DMS53 (cell line): Measurements from ENCODE around the gene TSEN2.
A peak's percentile ranks its signal among the peaks of the same experiment; 100 is the strongest.
"Not testable (repeated sequence)": the region's sequence is repeated elsewhere in the genome, so short reads cannot be mapped to it uniquely, and the experiment has no call there.

Experiments
- DNase-seq: peaks from one replicate; lab custom pipeline; 2025; lab: John Stamatoyannopoulos, UW

The TSEN2 gene

DNA sequence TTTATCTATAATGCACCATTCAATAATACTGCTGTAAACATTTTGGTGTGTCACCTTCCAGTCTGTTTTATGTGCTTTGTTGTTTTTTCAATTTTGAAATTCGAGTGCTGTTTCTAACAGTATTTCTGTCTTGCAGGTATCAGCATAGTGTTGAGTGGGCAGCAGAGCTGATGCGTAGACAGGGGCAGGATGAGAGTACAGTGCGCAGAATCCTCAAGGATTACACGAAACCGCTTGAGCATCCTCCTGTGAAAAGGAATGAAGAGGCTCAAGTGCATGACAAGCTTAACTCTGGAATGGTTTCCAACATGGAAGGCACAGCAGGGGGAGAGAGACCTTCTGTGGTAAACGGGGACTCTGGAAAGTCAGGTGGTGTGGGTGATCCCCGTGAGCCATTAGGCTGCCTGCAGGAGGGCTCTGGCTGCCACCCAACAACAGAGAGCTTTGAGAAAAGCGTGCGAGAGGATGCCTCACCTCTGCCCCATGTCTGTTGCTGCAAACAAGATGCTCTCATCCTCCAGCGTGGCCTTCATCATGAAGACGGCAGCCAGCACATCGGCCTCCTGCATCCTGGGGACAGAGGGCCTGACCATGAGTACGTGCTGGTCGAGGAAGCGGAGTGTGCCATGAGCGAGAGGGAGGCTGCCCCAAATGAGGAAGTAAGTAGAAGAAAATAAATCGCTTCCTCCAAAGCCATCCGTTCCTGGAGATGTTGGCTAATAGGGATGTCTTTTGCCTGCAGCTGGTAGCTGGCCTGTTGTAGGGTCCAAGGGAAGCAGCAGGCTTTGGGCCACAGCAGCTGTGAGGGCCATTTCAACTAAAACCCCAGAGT lies 19.1 kb downstream of the TSEN2 start:
- DNase-seq, result no peak

GRCh38 chr3:12506201-12506709 lies 22.0 kb downstream of the TSEN2 start:
- no peak for DNase-seq

GRCh38 chr3:12507591-12508281 lies 23.5 kb downstream of the TSEN2 start:
- DNase-seq, result no peak

DNA sequence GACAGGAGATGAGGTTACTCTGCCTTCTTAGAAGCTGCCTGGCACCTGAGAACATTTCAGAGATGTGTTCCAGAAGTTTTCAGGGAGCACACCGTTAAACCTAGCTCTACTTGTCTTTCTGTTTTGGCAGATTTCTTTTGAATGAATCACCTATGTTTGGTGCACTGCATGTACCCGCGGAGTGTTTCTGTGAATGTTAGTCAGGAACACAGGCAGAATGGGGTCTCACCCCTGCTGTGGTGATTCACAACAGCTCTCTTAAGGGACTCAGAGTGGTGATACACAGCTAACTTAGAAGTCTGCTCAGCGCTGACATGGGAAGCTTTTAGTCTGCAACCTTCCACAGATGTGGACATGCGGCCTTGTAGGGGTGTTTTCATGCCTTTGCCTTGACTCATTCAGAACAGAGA lies 24.0 kb downstream of the TSEN2 start:
- no peak for DNase-seq

GRCh38 chr3:12509466-12509865 lies 25.2 kb downstream of the TSEN2 start:
- DNase-seq, result no peak

DNA sequence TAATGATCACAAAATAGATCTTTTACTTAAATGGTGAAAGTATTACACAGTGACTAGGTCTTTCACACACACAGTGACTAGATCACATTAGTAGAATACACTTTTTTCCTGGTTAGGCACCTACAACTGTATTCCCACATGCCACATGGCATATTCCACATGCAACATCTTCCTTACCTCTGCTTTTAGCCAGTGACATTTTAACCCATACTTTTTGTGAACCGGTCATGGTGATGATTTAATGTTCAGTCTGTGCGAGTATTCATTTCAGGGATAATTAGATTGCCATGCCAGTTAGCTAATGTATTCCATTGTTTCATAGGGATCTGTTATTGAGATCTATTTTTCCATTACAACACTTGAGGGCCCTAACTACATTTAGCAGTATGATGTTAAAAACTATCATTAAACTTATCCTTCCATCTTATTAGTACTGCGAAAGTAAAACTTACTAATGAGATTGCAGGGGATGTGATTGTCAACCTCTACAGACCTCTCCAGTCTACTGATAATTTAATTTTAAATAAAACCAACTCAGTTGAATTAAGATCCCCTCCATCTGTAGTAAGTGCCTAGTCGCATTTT lies 28.3 kb downstream of the TSEN2 start:
- DNase-seq, result no peak

DNA sequence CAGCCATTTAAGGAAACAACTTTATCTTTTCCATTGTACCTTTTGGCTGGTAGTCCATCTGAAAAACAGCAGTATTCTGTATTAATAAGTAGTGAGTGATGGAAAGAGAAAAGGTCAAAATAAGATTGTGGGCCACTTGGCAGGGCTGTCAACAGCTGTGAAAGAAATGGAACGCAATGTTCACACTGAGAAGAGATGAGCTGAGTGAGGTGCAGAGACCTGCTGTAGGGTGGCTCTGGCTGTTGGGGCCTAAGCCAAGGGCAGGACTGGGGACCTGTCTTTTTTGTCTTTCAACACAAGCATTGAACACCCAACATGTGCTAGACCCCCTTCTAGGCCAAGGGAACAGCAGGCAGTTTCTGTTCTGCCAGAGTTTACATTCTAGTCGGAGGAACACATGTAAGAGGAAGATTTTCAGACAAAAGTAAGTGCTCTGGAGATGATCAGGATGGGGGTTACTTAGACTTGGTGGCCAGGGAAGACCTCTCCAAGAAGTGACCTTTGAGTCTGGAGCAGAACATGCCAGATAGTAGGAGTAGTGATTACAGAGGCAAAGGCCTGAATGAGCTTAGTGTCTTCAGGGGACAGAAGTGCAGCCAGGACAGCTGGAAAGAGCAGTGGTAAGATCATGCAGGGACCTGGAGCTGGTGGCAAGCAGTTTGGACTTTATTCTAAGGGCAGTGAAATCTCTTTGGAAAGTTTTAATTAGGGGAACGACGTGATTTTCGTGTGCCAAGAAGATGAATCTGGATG lies 29.6 kb downstream of the TSEN2 start:
- no peak for DNase-seq

GRCh38 chr3:12515631-12516030 lies 31.4 kb downstream of the TSEN2 start:
- DNase-seq, result no peak

DNA sequence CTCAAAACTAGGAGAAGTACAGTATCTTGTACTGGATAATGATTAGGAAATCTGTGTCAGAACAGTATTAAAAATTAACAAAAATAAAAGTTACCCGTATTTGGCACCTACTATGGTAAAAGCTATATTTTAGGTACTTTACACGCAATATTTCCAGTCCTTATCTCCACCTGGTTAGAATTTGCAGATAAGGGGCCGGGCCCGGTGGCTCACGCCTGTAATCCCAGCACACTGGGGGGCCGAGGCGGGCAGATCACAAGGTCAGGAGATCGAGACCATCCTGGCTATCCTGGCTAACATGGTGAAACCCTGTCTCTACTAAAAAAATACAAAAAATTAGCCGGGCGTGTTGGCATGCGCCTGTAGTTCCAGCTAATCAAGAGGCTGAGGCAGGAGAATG lies 32.6 kb downstream of the TSEN2 start:
- DNase-seq, result no peak

DNA sequence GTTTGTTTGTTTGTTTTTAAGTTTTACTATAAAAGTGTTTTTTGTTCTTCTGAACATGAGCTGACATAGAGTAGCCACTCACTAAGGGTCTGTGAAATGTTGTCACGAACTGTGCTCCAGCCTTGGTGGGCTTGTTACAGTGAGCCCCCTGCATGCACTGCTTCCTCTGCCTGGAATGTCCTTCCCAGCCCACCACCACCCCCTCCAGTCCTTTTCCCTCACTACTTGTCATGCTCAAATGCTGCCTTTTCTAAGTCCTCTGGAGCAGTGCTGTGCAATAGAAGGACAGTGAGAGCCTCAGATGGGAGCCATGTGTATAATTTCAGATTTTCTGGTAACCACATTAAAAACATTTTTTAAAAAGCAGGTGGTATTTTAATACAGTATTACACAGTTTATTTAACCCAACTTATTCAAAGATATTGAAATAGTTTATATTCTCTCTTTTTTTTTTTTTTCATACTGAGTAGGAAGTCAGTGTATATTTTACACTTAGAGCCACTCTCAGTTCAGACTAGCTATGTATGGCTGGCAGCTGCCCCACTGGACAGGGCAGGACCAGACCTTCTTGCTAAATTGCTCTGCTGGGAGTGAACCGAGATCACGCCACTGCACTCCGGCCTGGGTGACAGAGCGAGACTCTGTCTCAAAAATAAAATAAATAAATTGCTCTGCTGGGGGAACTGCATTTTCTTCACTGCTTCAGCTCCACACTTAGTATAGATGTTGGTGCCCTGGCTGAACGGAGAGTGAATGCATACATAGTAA lies 34.2 kb downstream of the TSEN2 start:
- DNase-seq, result no peak

GRCh38 chr3:12521010-12521409 lies 36.7 kb downstream of the TSEN2 start:
- DNase-seq, result no peak

DNA sequence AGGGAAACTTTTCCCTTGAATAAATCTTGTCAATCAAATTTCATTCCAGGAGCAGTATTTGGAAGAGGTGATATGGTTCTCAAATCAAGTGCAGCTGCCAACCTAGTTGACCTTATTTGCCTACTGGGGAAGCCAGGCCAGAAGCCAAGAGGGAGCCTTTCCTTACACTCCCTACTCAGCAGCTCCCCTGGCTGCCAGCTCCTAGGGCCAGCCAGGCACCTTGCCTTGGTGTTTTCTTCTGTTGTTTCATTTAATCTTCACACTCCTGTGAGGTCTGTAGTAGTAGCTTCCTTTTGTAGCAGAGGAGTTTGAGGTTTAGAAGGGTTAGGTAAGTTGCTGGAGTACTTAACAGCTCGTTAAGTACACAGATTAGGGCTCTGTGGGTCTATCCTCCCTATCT lies 38.4 kb downstream of the TSEN2 start:
- no peak for DNase-seq

GRCh38 chr3:12527757-12528143 lies 43.5 kb downstream of the TSEN2 start:
- DNase-seq, result no peak

GRCh38 chr3:12532182-12532581 lies 47.9 kb downstream of the TSEN2 start:
- no peak for DNase-seq

DNA sequence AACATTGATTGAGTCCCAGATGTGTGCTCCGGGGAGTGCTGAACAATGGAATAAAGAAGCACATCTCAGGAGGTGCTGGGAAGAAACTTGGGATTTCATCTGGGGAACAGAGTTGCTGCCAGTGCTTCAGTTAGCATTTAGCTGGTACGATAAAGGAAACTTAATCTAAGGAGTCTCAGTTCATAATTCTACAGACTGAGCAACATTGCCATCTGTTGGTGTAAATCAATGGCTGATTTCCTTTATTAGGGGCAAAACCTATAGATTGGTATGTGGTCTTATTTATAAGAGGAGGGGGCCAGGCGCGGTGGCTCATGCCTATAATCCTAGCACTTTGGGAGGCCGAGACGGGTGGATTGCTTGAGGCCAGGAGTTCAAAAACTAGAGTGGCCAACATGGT lies 52.1 kb downstream of the TSEN2 start:
- DNase-seq, result no peak

GRCh38 chr3:12541625-12542024 lies 57.3 kb downstream of the TSEN2 start:
- no peak for DNase-seq

- not testable (repeated sequence) for DNase-seq
These were observed 59.2 kb downstream of the TSEN2 start for GRCh38 chr3:12543497-12543896.

GRCh38 chr3:12544652-12545472 lies 60.6 kb downstream of the TSEN2 start:
- no peak for DNase-seq

GRCh38 chr3:12545473-12545791 lies 61.2 kb downstream of the TSEN2 start, which contains the start of gene MKRN2OS:
MKRN2OS (minus strand) TSS chr3:12545499; CDS start chr3:12545464, 35 bp downstream.
- DNase-seq, result peak; percentile 15

- no peak for DNase-seq
These were observed 65.9 kb downstream of the TSEN2 start for GRCh38 chr3:12549971-12550760.
